Measurements from ENCODE around the gene SYNJ2BP. TPM values are rescaled to one million over a fixed set of nuclear protein-coding genes. Genes with fewer than 3 reads are reported as not detected.

The SYNJ2BP gene
- total RNA-seq, result 32.3 and 32.7 TPM in 2 replicates

GRCh38 chr14:70416725-70417349 is at the start of gene SYNJ2BP:
TSS of gene SYNJ2BP (minus strand) at chr14:70417090. CDS start at chr14:70416963, 127 bp downstream.

GRCh38 chr14:70451874-70452273 is 35.0 kb upstream of the SYNJ2BP start, which contains the start of gene ADAM21:
TSS of gene ADAM21 (plus strand) at chr14:70452174. CDS start at chr14:70457500, 5,326 bp downstream.

Other genes starting within 250 kb of the SYNJ2BP start
- gene SLC8A3, start 228.1 kb downstream of the SYNJ2BP start, total RNA-seq, result 0.07 and 0.27 TPM in 2 replicates
- gene COX16, start 57.4 kb downstream of the SYNJ2BP start, total RNA-seq, result 58.5 and 64.8 TPM in 2 replicates
- 0.36 and 0.40 TPM in 2 replicates for gene ADAM21, start 35.1 kb upstream of the SYNJ2BP start, total RNA-seq
- gene ADAM20, start 117.9 kb upstream of the SYNJ2BP start, total RNA-seq, result 1.1 and 1.2 TPM in 2 replicates
- 41.0 and 50.7 TPM in 2 replicates for gene MED6, start 183.6 kb upstream of the SYNJ2BP start, total RNA-seq
- gene TTC9, start 224.8 kb upstream of the SYNJ2BP start, total RNA-seq, result 0.13 and 0.22 TPM in 2 replicates

Measured in thoracic aorta endothelial cell (primary cell).